HG02798 (cell line): Measurements from ENCODE around the gene CHRNA5.

Experiments used
- ATAC-seq: cut with Tn5 transposase; IDR thresholded peaks from one replicate; pipeline ENCODE4 v1.9.1; 2021; ENCODE audit warnings: mild to moderate bottlenecking; ENCODE audit not compliant: unreplicated experiment, poor library complexity

The CHRNA5 gene

DNA sequence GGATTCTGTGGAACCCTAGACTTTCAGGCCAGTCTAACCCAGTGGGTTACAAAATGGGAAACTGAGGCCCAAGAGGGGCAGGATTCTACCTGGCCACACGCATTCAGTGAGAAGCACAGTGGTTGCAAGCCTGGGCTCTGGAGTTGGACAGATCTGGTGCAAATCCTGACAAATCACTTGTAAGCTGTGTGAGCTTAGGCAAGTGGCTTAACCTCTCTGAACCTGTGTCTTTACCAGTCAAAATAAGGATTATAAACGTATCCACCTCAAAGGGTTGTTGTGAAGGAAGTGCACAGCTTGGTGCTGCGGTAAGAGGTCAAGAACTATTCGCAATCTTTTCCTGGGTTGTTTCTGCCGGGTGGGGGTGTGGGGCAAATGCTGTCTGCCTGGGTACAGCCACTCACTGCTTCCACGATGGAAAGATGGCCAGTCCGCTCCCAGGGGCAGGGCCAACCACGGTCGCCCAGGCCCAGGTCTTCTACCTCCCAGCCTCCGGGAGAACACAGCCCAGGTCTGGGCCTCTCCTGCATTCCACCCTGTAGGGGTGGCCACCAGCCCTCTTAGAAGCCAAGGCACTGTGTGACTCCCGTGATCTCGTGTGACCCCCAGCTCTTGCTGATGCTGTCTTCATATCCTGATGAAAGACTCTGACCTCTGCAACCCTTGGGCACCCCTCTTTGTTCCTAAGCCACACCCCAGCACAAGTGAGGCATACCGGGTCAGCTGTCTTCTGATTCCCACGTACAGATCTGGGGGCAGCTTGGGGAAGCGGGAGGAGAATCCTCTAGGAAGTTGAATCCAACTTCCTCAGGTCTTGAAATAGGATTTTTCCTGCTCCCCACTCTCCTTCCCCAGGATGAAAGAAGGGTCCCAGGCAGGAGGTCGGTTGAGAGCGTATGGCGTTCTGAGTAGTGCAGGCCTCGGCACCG is 54.0 kb downstream of the CHRNA5 start:
- ATAC-seq, result no peak

DNA sequence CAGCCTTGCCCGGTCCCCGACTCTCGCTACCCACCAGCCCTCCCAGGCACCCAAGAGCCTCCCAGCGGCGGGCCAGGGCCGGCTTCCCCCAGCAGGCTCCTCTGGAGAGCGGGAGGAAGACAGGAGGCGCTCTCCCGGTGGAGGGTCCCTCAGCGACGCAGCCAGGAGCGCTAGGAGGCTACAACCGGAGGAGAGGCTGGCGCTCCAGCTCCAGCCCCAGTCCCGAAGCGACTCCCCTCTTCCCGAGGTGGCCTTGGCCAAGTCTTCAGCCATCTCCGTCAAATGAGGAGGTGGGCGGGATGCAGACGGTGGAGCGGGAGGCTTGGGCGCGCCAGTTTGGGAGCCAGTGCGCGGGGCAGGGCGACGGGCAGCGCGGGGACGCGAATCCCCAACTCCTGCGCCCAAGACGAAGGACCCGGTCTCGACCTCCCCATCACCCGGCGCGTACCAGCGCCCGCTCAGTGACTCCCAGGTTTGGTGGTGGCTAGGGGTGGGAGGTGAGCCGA is 54.8 kb downstream of the CHRNA5 start:
- no peak for ATAC-seq

DNA sequence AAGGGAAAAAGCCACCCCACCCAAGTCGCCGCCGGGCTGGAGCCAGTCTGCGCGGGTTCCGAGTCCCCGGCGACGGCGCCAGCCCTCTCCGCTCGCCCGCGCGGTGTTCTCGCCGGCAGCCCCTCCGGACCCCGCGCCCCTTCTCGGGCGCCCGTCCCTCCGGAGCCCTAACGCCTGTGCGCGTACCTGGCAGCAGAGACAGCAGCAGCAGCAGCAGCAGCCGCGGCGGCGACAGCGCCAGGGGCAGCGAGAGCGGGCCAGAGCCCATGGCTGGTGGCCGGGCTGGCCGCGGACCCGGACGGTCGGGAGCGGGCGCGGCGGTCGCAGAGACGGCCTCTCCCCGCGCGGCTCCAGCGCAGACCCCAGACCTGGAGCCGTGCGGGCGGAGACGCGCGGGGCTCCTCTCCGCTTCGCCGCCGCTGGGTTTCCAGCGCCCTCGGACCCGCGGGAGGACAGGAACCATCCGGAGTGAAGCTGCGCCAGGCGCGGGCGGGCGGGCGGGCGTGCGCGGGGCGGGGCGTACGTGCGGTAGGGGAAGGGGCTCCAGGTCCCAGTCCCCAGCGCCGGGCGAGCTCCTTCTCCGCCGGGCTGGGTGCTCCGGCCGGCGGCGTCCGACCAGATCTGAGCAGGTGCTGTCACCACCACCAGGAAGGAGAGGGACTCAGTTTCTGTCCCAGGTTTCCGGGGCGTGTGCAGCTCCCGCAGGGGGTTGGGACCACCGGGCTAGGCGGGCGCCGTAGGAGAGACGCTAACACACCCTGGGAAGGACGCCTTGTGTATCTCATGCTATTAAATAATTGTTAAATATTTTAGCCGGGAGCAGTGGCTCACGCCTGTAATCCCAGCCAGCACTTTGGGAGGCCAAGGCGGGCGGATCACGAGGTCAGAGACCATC is 55.5 kb downstream of the CHRNA5 start, which contains the start of gene CHRNA3:
TSS of gene CHRNA3 (minus strand) at position 470 of the 895 bp plus-strand sequence. CDS start at position 268, 202 bp downstream.
- ATAC-seq, result no peak

DNA sequence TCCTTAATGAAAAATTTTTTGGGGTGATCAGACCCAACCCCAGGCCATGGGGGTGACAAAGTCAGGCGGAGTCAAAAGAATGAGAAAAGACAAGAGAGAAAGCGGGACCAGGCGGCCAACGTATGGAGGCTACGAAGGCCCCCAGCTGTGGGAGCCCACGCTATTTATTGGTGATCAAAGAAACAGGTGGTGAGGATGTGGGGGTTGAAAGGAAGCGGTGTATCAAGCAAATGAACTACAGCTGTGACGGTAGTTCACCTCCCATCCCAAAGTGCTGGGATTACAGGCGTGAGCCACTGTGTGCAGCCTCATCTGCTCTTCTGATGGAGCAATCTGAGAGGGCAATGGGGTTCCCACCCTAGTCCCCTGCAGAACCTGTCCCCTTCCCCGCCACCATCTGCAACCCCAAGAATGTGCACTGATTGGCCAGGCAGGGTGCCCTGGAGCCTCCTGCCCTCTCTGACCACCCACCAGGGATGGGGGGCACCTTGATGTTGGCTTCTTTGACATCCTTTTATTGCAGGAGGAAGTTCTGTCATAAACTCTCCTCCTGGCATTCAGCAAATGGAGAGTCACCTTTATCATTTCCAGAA is 56.6 kb downstream of the CHRNA5 start:
- no peak for ATAC-seq

DNA sequence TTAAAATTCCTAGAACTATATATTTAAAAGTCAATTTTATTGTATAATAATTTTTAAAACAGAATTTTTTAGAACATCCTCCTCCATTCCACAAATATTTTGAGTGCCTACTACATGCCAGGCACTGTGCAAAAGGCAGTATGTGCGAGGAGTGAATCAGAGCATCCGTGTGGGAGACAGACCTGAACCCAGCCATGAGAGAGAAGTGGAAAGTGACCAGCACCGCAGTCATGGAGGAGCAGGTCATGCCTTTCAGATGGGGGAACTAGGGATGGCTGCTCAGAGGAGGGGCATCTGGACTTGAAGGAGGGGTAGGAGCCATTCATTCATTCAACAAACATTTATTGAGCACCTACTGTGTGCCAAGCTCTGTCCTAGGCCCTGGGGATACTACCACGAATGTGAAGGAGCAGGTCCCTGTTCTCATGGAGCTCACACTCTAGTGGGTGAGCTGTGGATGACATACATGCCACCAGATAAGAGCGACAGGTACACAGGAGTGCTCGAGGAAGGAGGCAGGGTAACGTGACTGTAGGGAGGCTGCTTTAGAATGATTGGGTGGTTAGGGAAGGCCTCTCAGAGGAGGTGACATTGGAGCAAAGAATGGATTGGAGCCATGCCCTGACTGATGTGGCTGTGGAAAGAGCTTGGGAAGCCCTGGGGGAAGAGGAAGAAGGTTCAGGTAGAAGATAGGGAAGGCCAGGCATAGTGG is 58.6 kb downstream of the CHRNA5 start:
- no peak for ATAC-seq

DNA sequence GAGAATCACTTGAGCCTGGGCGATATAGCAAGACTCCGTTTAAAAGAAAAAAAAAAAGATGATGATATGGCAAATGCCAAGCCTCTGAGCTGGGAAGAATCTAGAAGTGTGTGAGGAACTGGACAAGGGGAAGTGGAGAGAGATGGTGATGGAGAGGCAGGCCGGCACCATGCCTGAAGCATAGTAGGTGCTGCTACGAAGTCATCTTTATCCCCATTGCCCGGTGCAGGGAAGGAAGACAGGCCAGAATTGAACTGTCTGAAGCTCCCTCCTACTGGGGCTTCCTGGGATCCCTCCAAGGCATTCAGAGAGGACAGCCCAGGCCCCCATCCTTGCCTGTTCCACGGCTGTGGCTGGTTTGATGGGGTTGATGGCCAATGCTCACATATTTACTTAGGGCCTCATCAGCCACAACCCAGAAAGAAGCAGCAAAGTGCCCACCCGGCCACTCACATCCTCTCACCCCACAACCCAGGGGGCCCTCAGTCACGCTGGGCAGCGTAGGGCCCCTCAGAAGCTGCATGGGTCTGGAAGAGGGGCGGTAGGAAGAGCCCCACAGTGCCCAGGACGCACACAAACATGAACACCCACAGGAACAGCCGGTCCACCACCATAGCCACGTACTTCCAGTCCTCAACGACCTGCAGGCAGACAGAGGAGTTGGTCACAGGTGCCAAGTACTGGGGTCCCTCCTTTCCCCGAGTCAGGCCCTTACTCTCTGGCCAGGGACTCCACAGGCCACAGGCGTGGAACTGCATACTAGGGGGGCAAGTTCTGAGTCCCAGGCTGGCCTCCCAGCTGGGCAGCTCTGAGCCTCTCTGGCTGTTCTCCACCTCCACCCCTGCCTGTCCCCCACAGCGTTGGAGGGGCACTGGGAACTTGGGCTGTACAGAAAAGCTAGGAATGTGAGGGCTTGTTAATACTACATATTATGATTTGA is 59.6 kb downstream of the CHRNA5 start:
- ATAC-seq, result no peak

DNA sequence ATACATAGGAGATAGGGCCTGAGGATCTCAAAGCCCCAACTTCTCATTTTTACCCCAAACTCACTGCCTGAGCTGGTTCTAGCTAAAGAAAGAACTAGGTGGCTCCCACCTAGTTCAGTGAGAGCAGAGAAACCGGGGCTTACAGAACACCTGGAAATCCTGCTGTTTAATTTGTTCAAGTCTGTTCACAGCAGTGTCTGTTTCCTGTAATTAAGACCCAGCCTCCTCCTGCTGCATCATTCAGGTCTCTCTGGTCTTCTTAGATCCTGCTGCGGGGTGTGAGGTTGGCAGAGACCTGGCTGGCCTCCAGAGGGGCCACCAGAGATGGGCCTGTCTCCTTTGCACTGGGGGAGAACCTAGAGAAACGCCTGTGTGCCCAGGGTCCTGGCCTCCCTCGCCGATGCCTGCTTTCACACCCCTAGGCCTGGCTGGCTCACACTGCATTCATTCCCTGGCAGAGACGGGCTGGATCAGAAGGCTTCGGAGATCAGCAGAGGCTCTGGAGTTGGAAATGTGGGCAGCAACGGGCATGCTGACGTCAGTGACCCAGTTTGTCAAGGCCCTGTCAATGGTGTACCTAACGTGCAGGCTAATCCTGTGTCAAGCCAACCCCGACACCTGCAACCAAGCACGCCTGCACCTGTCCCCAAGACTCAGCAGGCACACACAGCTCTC is 60.4 kb downstream of the CHRNA5 start:
- ATAC-seq, result no peak

DNA sequence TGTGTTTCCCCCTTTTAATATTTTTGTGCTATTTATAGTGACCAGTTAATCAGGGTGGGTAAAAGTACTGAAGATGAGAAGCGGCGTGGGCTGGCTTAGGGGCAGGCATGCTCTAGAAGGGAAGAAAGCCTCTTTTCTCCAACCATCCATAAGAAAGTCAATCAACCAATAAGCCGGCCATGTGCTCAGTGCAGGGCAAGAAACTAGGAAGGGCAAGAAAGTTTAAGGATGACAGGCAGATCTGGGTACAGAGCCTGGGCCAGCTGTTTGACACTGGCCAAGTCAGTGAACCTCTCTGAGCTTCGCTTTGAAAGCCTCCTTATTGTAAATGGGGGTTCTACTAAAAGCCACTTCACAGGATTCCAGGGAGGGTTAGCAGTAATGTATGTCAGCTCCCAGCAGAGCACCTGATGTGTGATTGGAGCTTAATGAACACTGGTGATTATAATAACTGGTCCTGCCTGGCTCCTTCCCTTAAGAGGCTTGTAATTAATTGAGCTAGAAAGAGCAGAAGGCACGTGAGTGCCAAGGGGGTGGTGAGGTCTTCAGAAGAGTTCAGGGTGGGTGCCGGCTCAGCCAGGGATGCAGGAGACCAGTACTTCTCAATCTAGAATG is 61.2 kb downstream of the CHRNA5 start:
- no peak for ATAC-seq

DNA sequence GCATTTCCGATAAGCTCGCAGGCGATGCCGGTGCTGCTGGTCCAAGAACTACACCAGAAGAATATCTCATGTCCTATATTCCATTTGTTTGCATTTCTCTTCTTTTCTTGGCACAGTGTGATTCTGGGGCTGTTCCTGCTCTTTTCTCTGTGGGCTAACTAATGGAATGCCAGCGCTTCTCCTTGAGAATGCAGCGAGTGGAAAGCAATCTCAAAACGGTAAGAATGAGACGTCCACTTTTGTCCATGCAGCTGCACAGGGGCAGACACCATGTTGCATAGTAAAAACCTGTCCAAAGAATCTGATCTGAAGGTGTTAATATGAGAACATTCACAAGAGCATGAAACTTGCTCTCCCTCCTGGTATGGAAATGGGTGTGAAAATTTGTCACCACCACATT is 62.0 kb downstream of the CHRNA5 start:
- ATAC-seq, result no peak

DNA sequence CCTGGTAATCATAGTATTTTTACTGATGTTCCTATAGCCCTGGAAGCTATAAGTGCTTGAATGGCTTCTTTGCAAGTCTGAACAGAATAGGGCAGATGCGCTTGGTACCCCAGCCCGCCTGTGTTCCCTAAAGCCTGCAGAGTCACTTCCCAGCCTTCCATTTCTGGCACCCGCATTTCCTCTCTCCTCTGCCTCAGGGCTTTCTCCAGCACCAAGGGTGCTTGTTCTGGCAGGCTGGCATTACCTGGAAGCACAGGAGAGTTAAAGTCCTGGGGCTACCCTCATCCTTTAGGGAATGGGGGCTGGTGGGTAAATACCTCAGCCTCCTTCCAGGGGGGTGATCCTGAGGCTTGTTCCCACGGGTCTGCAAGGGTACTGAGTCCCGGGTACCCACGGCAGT is 62.9 kb downstream of the CHRNA5 start:
- no peak for ATAC-seq

DNA sequence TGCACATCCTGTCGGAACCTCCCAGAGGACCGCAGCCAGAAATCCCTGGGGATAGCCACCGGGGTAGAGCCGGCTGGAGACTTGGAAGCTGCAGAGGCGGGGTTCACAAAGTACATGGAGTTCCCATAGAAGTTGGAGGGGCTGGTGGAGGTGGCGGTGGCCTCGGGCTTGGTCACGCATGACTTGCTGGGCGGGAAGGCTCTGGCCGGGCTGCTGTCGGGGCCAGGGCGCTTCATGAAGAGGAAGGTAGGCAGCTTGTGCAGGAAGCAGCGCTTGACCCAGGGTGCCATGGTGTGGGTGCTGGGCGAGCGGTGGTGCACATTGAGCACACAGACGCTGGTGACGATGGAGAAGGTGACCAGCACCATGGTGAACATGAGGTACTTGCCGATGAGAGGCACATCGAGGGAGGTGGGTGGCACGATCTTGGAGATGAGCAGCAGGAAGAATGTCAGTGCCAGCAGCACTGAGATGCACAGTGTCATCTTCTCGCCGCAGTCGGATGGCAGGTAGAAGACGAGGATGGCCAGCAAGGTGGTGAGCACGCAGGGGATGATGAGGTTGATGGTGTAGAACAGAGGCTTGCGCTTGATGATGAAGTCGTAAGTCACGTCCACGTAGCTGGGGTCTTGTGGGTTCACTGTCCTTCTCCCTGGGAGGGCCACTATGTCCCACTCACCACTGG is 63.9 kb downstream of the CHRNA5 start:
- no peak for ATAC-seq

DNA sequence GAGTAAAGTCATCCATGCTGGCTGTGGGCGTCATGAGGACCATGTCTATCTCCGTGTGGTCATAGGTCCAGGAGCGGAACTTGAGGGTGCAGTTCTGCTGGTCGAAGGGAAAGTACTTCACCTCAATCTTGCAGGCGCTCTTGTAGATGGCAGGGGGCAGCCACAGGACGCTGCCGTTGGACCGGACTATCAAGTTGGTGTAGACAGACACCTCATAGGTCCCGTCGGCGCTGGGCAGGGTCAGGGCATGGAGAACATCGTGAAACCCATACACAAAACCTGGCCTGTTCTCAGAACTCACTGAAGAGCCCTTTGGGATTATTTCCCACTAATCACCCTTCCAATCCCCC is 64.4 kb downstream of the CHRNA5 start:
- ATAC-seq, result no peak

DNA sequence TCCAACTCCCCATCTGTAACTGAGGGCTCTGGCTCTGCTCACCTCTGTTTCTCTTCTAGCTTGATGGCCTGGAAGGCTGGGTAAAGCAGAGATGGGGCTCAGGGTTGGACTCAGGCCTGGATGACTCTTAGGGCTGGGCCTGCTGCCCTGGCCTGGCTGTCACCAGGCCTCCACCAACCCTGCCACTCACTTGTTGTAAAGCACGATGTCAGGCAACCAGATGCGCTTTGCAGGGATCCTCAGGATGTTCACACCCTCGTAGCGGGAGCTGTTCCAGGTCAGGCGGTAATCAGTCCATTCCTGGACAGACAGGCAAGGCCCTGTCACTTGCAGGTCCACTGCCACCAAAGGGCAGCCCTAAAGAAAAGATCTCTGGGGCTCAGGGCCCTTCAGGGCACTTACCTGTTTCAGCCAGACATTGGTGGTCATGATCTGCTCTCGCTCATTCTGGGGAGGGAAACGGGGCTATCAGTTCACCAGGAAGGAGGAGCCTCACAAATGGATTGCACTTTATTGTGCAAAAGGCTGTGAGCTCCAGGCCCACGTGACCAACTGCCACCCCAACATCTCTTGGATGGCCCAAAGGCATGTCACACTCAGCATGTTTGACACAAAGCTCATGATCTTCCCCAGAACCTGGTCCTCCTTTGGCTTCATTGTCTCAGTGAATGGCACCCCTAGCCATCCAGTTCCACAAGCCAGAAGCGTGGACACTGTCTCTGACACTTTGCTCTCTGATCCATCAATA is 65.7 kb downstream of the CHRNA5 start:
- no peak for ATAC-seq

DNA sequence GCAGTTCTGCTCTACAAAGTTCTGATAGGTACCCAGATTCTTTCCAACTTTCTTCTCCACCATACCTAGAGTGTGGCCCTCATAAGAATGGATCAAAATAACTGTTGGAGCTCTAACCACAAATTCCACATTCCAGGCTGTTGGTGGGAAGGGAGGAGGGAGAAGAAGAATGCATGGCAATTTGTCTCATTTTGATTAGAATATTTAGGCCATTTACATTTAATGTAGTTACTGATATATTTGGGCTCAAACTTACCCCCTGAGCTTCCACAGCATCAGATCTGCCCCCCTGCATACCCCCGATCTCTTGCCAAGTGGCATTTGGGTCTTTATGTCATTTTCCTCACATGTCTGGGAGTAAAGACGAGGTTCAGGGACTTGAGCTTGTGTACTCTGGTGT is 68.0 kb downstream of the CHRNA5 start:
- ATAC-seq, result no peak

DNA sequence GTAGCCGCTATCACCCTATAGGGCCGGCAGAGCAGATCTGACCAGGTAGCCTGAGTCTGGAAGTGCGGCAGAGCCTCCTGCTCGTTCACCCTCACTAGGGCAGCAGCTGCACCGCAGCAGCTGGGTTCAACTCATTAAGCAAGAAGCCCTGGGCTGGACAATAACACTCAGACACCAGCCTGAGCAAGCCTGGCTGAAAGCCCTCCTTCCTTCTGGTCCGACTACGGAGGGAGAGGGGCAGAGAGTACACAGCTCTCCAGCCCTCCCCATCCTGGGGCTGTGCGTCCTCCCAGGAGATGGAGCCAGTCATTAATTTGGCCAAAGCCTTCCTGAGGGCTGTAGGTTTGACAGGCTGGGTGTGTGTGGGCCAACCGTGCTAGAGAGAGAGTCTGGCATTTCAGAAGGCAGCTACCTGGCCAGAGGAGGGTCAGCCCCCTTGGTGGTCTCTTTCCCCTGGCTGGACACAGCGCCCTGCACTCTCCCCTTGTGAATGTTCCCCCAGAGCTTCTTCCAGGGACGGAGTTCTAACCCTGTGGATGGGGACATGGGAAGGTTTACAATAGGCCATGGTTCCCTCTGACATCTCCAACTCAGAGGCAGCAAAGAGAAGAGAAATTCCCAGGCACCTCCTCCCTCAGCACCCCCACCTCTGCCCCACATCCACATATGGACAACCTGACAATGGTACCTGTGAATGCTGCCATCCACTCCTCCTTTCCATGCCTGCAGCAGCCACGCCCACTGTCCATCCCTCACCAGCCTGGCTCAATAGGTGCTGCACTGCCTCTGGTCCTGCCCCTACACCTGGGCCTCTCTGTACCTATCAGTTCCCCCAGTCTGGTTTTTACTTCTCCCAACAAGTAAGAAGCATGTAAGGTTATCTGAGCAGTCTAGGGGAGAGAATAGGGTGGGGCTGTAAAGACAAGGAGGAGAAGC is 69.2 kb downstream of the CHRNA5 start:
- ATAC-seq, result no peak

DNA sequence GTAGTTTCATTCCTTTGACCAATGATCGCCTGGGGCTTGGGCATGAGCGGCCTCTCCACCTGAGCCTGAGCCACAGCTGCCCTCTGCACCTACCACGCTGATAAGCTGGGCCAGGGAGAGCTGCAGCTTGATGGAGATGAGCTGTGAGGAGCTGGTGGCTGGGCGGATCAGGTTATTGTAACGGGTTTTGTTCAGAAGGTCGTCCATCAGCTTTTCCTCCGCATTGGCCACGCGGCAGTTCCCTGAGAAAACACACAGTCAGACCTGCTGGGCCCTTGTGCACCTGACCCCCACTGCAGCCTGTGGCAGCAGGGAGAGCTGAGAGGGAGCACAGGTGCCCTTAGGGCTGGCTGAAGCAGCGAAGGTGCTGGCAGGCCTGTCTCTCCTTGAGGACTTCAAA is 70.0 kb downstream of the CHRNA5 start:
- ATAC-seq, result no peak
